HepG2 (cell line): ENCODE data around the gene CD4. TPM values are rescaled to one million over a fixed set of nuclear protein-coding genes. Genes with fewer than 3 reads are reported as not detected.

ENCODE experiments used
- ATF1 ChIP-seq: IDR thresholded peaks from 2 replicates; pipeline ENCODE4 v1.6.1; 2016; ENCODE audit warnings: mild to moderate bottlenecking, control low read depth
- E2F5 ChIP-seq: sonication (generic); formaldehyde crosslinking; conservative IDR thresholded peaks from 2 replicates; pipeline ENCODE4 v1.4.0; 2020; ENCODE audit warnings: missing genetic modification reagents
- GMEB2 ChIP-seq: IDR thresholded peaks from 2 replicates; pipeline ENCODE4 v1.6.1; 2016; ENCODE audit warnings: missing biosample characterization, missing genetic modification reagents, low read depth
- KAT8 ChIP-seq: IDR thresholded peaks from 2 replicates; pipeline ENCODE4 v1.6.1; 2016; ENCODE audit warnings: missing genetic modification reagents, missing compliant biosample characterization
- KDM5B ChIP-seq: sonication (generic); formaldehyde crosslinking; IDR thresholded peaks from 2 replicates; pipeline ENCODE4 v1.4.0; 2020; ENCODE audit warnings: missing genetic modification reagents, mild to moderate bottlenecking, borderline replicate concordance
- KLF11 ChIP-seq: IDR thresholded peaks from 2 replicates; pipeline ENCODE4 v1.6.1; 2016; ENCODE audit warnings: missing compliant biosample characterization
- MAFF ChIP-seq: IDR thresholded peaks from 2 replicates; pipeline ENCODE4 v1.6.1; 2011; ENCODE audit warnings: low read depth, low read length, improper control_type of control experiment
- PHF21A ChIP-seq: sonication (generic); formaldehyde crosslinking; IDR thresholded peaks from 2 replicates; pipeline ENCODE4 v1.5.0; 2020; ENCODE audit warnings: mild to moderate bottlenecking, missing genetic modification reagents
- PLSCR1 ChIP-seq: sonication (generic); formaldehyde crosslinking; IDR thresholded peaks from 2 replicates; pipeline ENCODE4 v1.5.0; 2020; ENCODE audit warnings: missing genetic modification reagents, mild to moderate bottlenecking, borderline replicate concordance
- POLR2AphosphoS5 ChIP-seq: IDR thresholded peaks from 2 replicates; pipeline ENCODE4 v1.6.1; 2012; ENCODE audit warnings: low read depth, low read length
- PRDM15 ChIP-seq: sonication (generic); formaldehyde crosslinking; IDR thresholded peaks from 2 replicates; pipeline ENCODE4 v1.4.0; 2020; ENCODE audit warnings: missing genetic modification reagents
- RNF2 ChIP-seq: fragments of 450-650 bp; conservative IDR thresholded peaks from 2 replicates; pipeline ENCODE4 v1.6.1; 2016; ENCODE audit warnings: low read depth
- SKI ChIP-seq: fragments of 450-650 bp; IDR thresholded peaks from one replicate; pipeline ENCODE4 v1.6.1; 2018; ENCODE audit warnings: mild to moderate bottlenecking; ENCODE audit not compliant: partially characterized antibody
- ZFX ChIP-seq: sonication (generic); formaldehyde crosslinking; IDR thresholded peaks from 2 replicates; pipeline ENCODE4 v1.4.0; 2020; ENCODE audit warnings: mild to moderate bottlenecking, low read depth, missing genetic modification reagents, moderate library complexity
- ZNF367 ChIP-seq: sonication (generic); formaldehyde crosslinking; IDR thresholded peaks from 2 replicates; pipeline ENCODE4 v1.4.0; 2020; ENCODE audit warnings: missing genetic modification reagents, borderline replicate concordance
- ZNF451 ChIP-seq: sonication (generic); formaldehyde crosslinking; IDR thresholded peaks from 2 replicates; pipeline ENCODE4 v1.5.0; 2020; ENCODE audit warnings: mild to moderate bottlenecking, missing genetic modification reagents
- ZNF597 ChIP-seq: sonication (generic); formaldehyde crosslinking; IDR thresholded peaks from 2 replicates; pipeline ENCODE4 v1.5.0; 2020; ENCODE audit warnings: missing genetic modification reagents
- ZNF614 ChIP-seq: IDR thresholded peaks from 2 replicates; pipeline ENCODE4 v1.6.1; 2018; ENCODE audit warnings: missing biosample characterization, missing genetic modification reagents, inconsistent platforms, borderline replicate concordance
- ZNF652 ChIP-seq: IDR thresholded peaks from 2 replicates; pipeline ENCODE4 v1.6.1; 2016; ENCODE audit warnings: low read depth, borderline replicate concordance
- ZNF879 ChIP-seq: sonication (generic); formaldehyde crosslinking; IDR thresholded peaks from 2 replicates; pipeline ENCODE4 v1.8.1; 2023; ENCODE audit warnings: missing genetic modification reagents
- ZSCAN29 ChIP-seq: sonication (generic); formaldehyde crosslinking; conservative IDR thresholded peaks from 2 replicates; pipeline ENCODE4 v1.4.0; 2020; ENCODE audit warnings: mild to moderate bottlenecking, missing genetic modification reagents
- ZZZ3 ChIP-seq: sonication (generic); formaldehyde crosslinking; IDR thresholded peaks from 2 replicates; pipeline ENCODE4 v1.4.0; 2020; ENCODE audit warnings: missing genetic modification reagents, mild to moderate bottlenecking, borderline replicate concordance
- polyA plus RNA-seq, 8 experiments: library from polyadenylated mRNA; depleted of rRNA in 3 of 8; stranded (reverse) in 7 of 8; unstranded in 1 of 8; fragments of >200 nt; fragmentation: Illumina TruSeq in 4 of 8; extraction: Trizol in 4 of 8; gene quantifications; 2 replicates each; pipeline versions ENCODE4 v1.2.1 to v1.2.3, GENCODE V29; 2011 to 2016; ENCODE audit warnings: low read depth in 4 of 8, missing spikeins in 1 of 8, mixed read lengths in 1 of 8; ENCODE audit not compliant: insufficient read depth in 1 of 8
- total RNA-seq, 5 experiments: library from RNA; depleted of rRNA; stranded (reverse); fragments of >200 nt; fragmentation: Illumina TruSeq; extraction: Trizol; gene quantifications; 2 replicates each; pipeline ENCODE4 v1.2.3, GENCODE V29; 2016; ENCODE audit warnings: low read depth in 1 of 5

The CD4 gene
- total and polyA plus RNA-seq, 2 of the 13 experiments (the other 11 are each of a cell fraction or from before 2014, with no cell fraction given): 0.07 to 0.95 TPM

- TF ChIP-seq PHF21A (CRISPR knock-in tag) (no peak; the same call in 1 of the 2 replicates), ZNF879 (CRISPR knock-in tag) (no peak; the same call in 1 of the 2 replicates), PLSCR1 (CRISPR knock-in tag) (no peak), ZNF451 (CRISPR knock-in tag) (no peak; the same call in 1 of the 2 replicates), KAT8 (CRISPR knock-in tag) (peak; percentile 73), POLR2AphosphoS5 (peak; percentile 66), SKI (peak; percentile 20), KLF11 (CRISPR knock-in tag) (no peak; the same call in 1 of the 2 replicates), GMEB2 (peak; percentile 73), E2F5 (CRISPR knock-in tag) (peak; percentile 9; the same call in 1 of the 2 replicates), KDM5B (CRISPR knock-in tag) (peak; percentile 70; the same call in 1 of the 2 replicates), ZNF614 (CRISPR knock-in tag) (no peak), ZFX (CRISPR knock-in tag) (peak; percentile 99), ZZZ3 (CRISPR knock-in tag) (peak; percentile 55; the same call in 1 of the 2 replicates), PRDM15 (CRISPR knock-in tag) (peak; percentile 81), ZNF652 (no peak), ZSCAN29 (CRISPR knock-in tag) (no peak), ZNF597 (CRISPR knock-in tag) (peak; percentile 98), ZNF367 (CRISPR knock-in tag) (no peak), ATF1 (CRISPR knock-in tag) (peak; percentile 89), RNF2 (0 out of 2 replicates have a peak, but pooled peaks have one; percentile 42), MAFF (peak; percentile 15; the same call in 1 of the 2 replicates)
Measured at GRCh38 chr12:6851921-6852650, 62.8 kb downstream of the CD4 start, which contains the start of gene USP5 (continued).
